Measurements from ENCODE around the gene HMOX2.

The HMOX2 gene

DNA sequence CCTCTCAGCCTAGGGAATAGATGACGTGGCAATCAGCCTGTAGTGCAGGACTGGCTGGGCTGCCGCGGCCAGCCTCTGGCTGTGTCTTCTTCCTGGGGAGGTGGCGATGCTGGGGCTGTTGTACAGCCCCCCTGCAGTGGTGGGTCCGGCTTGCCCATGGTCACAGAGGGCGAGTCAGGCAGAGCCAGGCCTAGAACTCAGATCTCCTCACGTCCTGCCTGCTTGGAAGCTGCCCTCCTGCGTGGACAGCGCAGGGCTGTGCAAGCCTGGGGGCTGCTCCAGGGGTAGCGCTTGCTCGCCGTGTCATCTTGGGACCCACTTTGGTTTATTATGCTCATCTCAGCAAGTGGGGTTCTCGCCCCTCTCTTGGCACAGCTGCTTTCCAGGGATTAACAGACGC is 21.1 kb upstream of the HMOX2 start:
- TF ChIP-seq, protein P1, sequence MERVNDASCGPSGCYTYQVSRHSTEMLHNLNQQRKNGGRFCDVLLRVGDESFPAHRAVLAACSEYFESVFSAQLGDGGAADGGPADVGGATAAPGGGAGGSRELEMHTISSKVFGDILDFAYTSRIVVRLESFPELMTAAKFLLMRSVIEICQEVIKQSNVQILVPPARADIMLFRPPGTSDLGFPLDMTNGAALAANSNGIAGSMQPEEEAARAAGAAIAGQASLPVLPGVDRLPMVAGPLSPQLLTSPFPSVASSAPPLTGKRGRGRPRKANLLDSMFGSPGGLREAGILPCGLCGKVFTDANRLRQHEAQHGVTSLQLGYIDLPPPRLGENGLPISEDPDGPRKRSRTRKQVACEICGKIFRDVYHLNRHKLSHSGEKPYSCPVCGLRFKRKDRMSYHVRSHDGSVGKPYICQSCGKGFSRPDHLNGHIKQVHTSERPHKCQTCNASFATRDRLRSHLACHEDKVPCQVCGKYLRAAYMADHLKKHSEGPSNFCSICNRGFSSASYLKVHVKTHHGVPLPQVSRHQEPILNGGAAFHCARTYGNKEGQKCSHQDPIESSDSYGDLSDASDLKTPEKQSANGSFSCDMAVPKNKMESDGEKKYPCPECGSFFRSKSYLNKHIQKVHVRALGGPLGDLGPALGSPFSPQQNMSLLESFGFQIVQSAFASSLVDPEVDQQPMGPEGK (CRISPR knock-in tag; IDR thresholded peaks at IDR 0.05; ENCODE audit: borderline replicate concordance), result no peak
- TF ChIP-seq ZNF565 (CRISPR knock-in tag; conservative IDR thresholded peaks at IDR 0.05; ENCODE audit: low read depth) (no peak), ZC3H10 (CRISPR knock-in tag; IDR thresholded peaks at IDR 0.05) (no peak), SNAI2 (CRISPR knock-in tag; IDR thresholded peaks at IDR 0.05) (no peak), PPARA (CRISPR knock-in tag; IDR thresholded peaks at IDR 0.05; ENCODE audit: borderline replicate concordance) (no peak), RARB (CRISPR knock-in tag; IDR thresholded peaks at IDR 0.05) (no peak), TCF4 (CRISPR knock-in tag; IDR thresholded peaks at IDR 0.05; ENCODE audit: borderline replicate concordance) (no peak)
- TF ChIP-seq, protein P2, sequence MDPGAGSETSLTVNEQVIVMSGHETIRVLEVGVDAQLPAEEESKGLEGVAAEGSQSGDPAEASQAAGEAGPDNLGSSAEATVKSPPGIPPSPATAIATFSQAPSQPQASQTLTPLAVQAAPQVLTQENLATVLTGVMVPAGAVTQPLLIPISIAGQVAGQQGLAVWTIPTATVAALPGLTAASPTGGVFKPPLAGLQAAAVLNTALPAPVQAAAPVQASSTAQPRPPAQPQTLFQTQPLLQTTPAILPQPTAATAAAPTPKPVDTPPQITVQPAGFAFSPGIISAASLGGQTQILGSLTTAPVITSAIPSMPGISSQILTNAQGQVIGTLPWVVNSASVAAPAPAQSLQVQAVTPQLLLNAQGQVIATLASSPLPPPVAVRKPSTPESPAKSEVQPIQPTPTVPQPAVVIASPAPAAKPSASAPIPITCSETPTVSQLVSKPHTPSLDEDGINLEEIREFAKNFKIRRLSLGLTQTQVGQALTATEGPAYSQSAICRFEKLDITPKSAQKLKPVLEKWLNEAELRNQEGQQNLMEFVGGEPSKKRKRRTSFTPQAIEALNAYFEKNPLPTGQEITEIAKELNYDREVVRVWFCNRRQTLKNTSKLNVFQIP (CRISPR knock-in tag; IDR thresholded peaks at IDR 0.05; ENCODE audit: borderline replicate concordance, low read depth), result no peak
- ATAC-seq, result no peak

DNA sequence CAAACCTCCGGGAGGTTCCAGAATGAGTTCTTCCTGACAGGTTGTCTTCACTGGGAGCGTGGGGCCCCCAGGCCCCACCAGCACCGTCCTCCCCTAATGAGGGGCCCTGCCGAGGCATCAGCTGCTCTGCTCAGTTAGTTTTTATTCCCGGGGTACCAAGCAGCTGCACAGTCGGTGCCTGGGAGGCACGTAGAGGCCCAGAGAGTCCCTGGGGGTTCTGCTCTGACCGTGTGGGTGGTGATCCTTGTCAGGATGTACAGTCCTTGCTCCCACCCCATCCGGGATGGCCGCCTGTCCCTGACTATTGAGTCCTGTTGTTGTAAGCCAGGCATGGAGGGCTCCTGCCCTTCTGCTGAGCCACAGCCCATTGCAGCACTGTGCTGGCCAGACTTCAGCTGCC is 20.2 kb upstream of the HMOX2 start:
- no peak; the same call in 2 of the 3 replicates for ATAC-seq

DNA sequence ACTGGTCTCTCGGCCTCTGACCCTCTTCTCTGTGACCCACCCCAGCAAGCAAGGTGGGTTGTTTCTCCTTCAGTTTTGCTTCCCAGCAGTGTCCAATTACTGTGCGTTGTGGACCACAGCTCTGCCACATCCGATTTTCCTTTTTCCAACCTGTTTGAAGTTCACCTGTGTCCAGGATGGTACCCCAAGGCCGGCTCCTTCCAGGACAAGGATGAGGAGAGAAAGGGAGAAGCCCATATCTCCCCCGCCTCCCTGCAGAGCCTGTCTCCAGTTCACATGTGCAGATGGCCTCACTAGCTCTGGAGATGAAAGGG is 15.3 kb upstream of the HMOX2 start:
- no peak for ATAC-seq
- TF ChIP-seq ZC3H10 (CRISPR knock-in tag; IDR thresholded peaks at IDR 0.05) (no peak), BACH2 (CRISPR knock-in tag; IDR thresholded peaks at IDR 0.05; ENCODE audit: borderline replicate concordance) (no peak)
- TF ChIP-seq, protein P3, sequence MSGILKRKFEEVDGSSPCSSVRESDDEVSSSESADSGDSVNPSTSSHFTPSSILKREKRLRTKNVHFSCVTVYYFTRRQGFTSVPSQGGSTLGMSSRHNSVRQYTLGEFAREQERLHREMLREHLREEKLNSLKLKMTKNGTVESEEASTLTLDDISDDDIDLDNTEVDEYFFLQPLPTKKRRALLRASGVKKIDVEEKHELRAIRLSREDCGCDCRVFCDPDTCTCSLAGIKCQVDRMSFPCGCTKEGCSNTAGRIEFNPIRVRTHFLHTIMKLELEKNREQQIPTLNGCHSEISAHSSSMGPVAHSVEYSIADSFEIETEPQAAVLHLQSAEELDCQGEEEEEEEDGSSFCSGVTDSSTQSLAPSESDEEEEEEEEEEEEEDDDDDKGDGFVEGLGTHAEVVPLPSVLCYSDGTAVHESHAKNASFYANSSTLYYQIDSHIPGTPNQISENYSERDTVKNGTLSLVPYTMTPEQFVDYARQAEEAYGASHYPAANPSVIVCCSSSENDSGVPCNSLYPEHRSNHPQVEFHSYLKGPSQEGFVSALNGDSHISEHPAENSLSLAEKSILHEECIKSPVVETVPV (CRISPR knock-in tag; IDR thresholded peaks at IDR 0.05), result no peak

More for the DNA sequence above, 20.2 kb upstream of the HMOX2 start:
- TF ChIP-seq TCF4 (CRISPR knock-in tag; IDR thresholded peaks at IDR 0.05; ENCODE audit: borderline replicate concordance), result no peak
- TF ChIP-seq GLIS3 (CRISPR knock-in tag; IDR thresholded peaks at IDR 0.05), result no peak
- no peak for TF ChIP-seq ZNF8 (CRISPR knock-in tag; IDR thresholded peaks at IDR 0.05)
- TF ChIP-seq RARB (CRISPR knock-in tag; IDR thresholded peaks at IDR 0.05), result no peak
- TF ChIP-seq, protein P4, sequence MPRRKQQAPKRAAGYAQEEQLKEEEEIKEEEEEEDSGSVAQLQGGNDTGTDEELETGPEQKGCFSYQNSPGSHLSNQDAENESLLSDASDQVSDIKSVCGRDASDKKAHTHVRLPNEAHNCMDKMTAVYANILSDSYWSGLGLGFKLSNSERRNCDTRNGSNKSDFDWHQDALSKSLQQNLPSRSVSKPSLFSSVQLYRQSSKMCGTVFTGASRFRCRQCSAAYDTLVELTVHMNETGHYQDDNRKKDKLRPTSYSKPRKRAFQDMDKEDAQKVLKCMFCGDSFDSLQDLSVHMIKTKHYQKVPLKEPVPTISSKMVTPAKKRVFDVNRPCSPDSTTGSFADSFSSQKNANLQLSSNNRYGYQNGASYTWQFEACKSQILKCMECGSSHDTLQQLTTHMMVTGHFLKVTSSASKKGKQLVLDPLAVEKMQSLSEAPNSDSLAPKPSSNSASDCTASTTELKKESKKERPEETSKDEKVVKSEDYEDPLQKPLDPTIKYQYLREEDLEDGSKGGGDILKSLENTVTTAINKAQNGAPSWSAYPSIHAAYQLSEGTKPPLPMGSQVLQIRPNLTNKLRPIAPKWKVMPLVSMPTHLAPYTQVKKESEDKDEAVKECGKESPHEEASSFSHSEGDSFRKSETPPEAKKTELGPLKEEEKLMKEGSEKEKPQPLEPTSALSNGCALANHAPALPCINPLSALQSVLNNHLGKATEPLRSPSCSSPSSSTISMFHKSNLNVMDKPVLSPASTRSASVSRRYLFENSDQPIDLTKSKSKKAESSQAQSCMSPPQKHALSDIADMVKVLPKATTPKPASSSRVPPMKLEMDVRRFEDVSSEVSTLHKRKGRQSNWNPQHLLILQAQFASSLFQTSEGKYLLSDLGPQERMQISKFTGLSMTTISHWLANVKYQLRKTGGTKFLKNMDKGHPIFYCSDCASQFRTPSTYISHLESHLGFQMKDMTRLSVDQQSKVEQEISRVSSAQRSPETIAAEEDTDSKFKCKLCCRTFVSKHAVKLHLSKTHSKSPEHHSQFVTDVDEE (CRISPR knock-in tag; IDR thresholded peaks at IDR 0.05), result no peak
- TF ChIP-seq TOX (CRISPR knock-in tag; IDR thresholded peaks at IDR 0.05; ENCODE audit: borderline replicate concordance), result no peak
- no peak for TF ChIP-seq ARNTL (CRISPR knock-in tag; IDR thresholded peaks at IDR 0.05; ENCODE audit: borderline replicate concordance, low read depth)
- TF ChIP-seq, protein P3 (CRISPR knock-in tag; IDR thresholded peaks at IDR 0.05), result no peak

DNA sequence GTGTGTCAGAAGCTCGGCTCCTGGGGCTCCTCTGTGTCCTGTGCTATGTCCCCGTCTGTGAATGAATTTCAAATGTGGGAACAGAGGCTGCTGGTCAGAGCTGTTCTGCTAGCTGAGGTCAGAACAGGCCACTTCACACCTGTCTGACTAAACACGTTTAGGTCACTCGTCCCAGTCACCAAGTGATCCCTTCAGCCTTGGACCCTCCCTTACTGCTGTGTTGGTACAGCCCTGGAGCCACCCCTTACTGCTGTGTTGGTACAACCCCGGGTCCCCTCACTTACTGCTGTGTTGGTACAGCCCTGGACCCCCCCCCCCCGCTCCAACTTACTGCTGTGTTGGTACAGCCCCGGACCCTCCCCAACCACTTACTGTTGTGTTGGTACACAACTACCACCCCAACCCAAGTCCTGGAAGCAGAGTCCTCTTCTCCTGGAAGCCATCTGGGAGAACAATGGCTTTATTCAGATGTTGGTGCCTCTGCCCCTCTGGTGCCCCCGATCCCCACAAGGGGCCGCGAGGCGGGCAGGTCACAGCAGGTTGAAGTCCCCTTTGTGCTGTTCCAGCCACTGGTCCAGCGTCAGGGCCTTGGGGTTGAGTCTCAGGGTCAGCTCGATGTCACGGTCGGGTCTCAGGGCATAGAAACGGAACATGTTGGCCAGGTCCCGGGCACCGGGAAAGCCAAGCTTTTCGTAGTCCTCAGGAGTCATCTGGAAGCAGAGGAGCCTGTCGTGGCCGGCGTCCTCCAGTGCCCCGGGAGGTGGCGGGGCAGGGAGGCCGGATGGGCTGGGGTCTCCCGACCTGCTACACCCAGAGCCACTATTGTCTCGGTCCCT is 14.7 kb upstream of the HMOX2 start:
- TF ChIP-seq, protein P1 (CRISPR knock-in tag; IDR thresholded peaks at IDR 0.05; ENCODE audit: borderline replicate concordance), result no peak
- no peak; the same call in 2 of the 3 replicates for ATAC-seq

All from SK-N-SH treated with all-trans-retinoic acid at 6 μM for 48 hours (cell line).